ENCODE data around the gene TRIP11.

Gene TRIP11

GRCh38 chr14:92010644-92011043 is 29.2 kb downstream of the TRIP11 start:
- Histone ChIP-seq H3K9me2 (replicated peaks; ENCODE audit: low read depth, low read length) (no peaks in the 10 kb centered on the region), H3K4me2 (ENCODE audit: low read depth, low read length, poor library complexity, severe bottlenecking) (no peak overlapping the region), H3K9me3 (ENCODE audit: insufficient read depth, low read depth, low read length) (no peaks in the 10 kb centered on the region), H3K4me3 (ENCODE audit: low read length, poor library complexity, severe bottlenecking) (no peak overlapping the region), H3K4me1 (ENCODE audit: insufficient read depth, low read length, poor library complexity, severe bottlenecking) (no peaks in the 10 kb centered on the region), H2AFZ (ENCODE audit: low read length) (no peak overlapping the region), H3K79me2 (ENCODE audit: insufficient read depth, low read length) (no peaks in the 10 kb centered on the region), H3K27me3 (ENCODE audit: insufficient read depth, low read length, poor library complexity, severe bottlenecking) (no peaks in the 10 kb centered on the region), H4K20me1 (ENCODE audit: insufficient read depth, low read length, poor library complexity, severe bottlenecking) (no peaks in the 10 kb centered on the region), H3F3A (ENCODE audit: low read depth) (no peaks in the 10 kb centered on the region), H3K36me3 (ENCODE audit: insufficient read depth, low read length) (peaks cover 54% of the 10 kb centered on the region; the same call in 1 of the 2 replicates), H3K9ac (ENCODE audit: low read depth, low read length, poor library complexity, severe bottlenecking) (no peak overlapping the region)
- TF ChIP-seq EZH2phosphoT487 (IDR thresholded peaks at IDR 0.05; ENCODE audit: borderline replicate concordance) (no peak), CTCF (conservative IDR thresholded peaks at IDR 0.05; ENCODE audit: low read length) (no peak)

GRCh38 chr14:92009604-92010003 is 30.3 kb downstream of the TRIP11 start:
- Histone ChIP-seq H3F3A (ENCODE audit: low read depth) (no peaks in the 10 kb centered on the region), H3K4me1 (ENCODE audit: insufficient read depth, low read length, poor library complexity, severe bottlenecking) (no peaks in the 10 kb centered on the region), H3K36me3 (ENCODE audit: insufficient read depth, low read length) (peaks cover 57% of the 10 kb centered on the region; the same call in 1 of the 2 replicates), H3K9me2 (replicated peaks; ENCODE audit: low read depth, low read length) (no peaks in the 10 kb centered on the region), H3K79me2 (ENCODE audit: insufficient read depth, low read length) (no peaks in the 10 kb centered on the region), H4K20me1 (ENCODE audit: insufficient read depth, low read length, poor library complexity, severe bottlenecking) (no peaks in the 10 kb centered on the region), H2AFZ (ENCODE audit: low read length) (no peak overlapping the region), H3K9ac (ENCODE audit: low read depth, low read length, poor library complexity, severe bottlenecking) (no peak overlapping the region), H3K27me3 (ENCODE audit: insufficient read depth, low read length, poor library complexity, severe bottlenecking) (no peaks in the 10 kb centered on the region), H3K4me3 (ENCODE audit: low read length, poor library complexity, severe bottlenecking) (no peak overlapping the region), H3K4me2 (ENCODE audit: low read depth, low read length, poor library complexity, severe bottlenecking) (no peak overlapping the region), H3K9me3 (ENCODE audit: insufficient read depth, low read depth, low read length) (no peaks in the 10 kb centered on the region)
- TF ChIP-seq CTCF (conservative IDR thresholded peaks at IDR 0.05; ENCODE audit: low read length) (no peak), EZH2phosphoT487 (IDR thresholded peaks at IDR 0.05; ENCODE audit: borderline replicate concordance) (no peak)

- Histone ChIP-seq H3K79me2 (ENCODE audit: insufficient read depth, low read length) (no peaks in the 10 kb centered on the region), H3K36me3 (ENCODE audit: insufficient read depth, low read length) (peaks cover 32% of the 10 kb centered on the region; the same call in 1 of the 2 replicates), H3K4me2 (ENCODE audit: low read depth, low read length, poor library complexity, severe bottlenecking) (no peak overlapping the region), H3K4me3 (ENCODE audit: low read length, poor library complexity, severe bottlenecking) (no peak overlapping the region), H3K9me3 (ENCODE audit: insufficient read depth, low read depth, low read length) (no peaks in the 10 kb centered on the region), H3K27me3 (ENCODE audit: insufficient read depth, low read length, poor library complexity, severe bottlenecking) (no peaks in the 10 kb centered on the region), H3K9me2 (replicated peaks; ENCODE audit: low read depth, low read length) (no peaks in the 10 kb centered on the region), H3K9ac (ENCODE audit: low read depth, low read length, poor library complexity, severe bottlenecking) (no peak overlapping the region), H2AFZ (ENCODE audit: low read length) (no peak overlapping the region), H4K20me1 (ENCODE audit: insufficient read depth, low read length, poor library complexity, severe bottlenecking) (no peaks in the 10 kb centered on the region), H3F3A (ENCODE audit: low read depth) (no peaks in the 10 kb centered on the region), H3K4me1 (ENCODE audit: insufficient read depth, low read length, poor library complexity, severe bottlenecking) (peaks cover 5% of the 10 kb centered on the region)
- TF ChIP-seq EZH2phosphoT487 (IDR thresholded peaks at IDR 0.05; ENCODE audit: borderline replicate concordance) (no peak), CTCF (conservative IDR thresholded peaks at IDR 0.05; ENCODE audit: low read length) (no peak)
These were observed 34.8 kb downstream of the TRIP11 start for GRCh38 chr14:92005019-92005418.
